Measurements from ENCODE around the gene DEPDC4. TPM values are rescaled to one million over a fixed set of nuclear protein-coding genes. Genes with fewer than 3 reads are reported as not detected.
"Not testable (repeated sequence)": the region's sequence is repeated elsewhere in the genome, so short reads cannot be mapped to it uniquely, and the experiment has no call there.

The DEPDC4 gene
- total and polyA plus RNA-seq, 2 experiments from 2014 or later = 1.5 TPM; not detected in 1

DNA sequence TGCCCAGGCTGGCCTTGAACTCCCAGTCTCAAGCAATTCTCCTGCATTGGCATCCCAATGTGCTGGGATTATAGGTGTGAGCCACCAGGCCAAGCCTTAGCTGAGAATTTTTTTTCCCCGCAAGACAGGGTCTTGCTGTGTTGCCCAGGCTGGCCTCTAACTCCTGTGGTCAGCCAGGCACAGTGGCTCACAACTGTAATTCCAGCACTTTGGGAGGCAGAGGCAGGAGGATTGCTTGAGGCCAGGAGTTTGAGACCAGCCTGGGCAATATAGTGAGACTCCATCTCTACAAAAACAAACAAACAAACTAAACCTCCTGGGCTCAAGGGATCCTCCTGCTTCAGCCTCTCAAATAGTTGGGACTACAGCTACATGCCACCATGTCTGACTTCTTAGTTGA, 27.3 kb downstream of the DEPDC4 start:
- no peak overlapping the region for H3K9ac ChIP-seq
- no peaks in the 10 kb centered on the region for H3K9me3 ChIP-seq (ENCODE audit: low read depth)
- H3K36me3 ChIP-seq (ENCODE audit: low read depth) = no peaks in the 10 kb centered on the region
- H3K79me2 ChIP-seq (ENCODE audit: insufficient read depth) = no peaks in the 10 kb centered on the region
- no peak for TF ChIP-seq EZH2phosphoT487 (IDR thresholded peaks at IDR 0.05; ENCODE audit: insufficient read depth, low read depth)
- TF ChIP-seq EZH2 (IDR thresholded peaks at IDR 0.05; ENCODE audit: insufficient read depth, poor library complexity, severe bottlenecking) = no peak
- no peak overlapping the region for H2AFZ ChIP-seq
- no peaks in the 10 kb centered on the region for H3F3A ChIP-seq (ENCODE audit: insufficient read depth)
- no peaks in the 10 kb centered on the region for H3K27me3 ChIP-seq (replicated peaks; ENCODE audit: insufficient read depth)
- no peaks in the 10 kb centered on the region for H3K9me2 ChIP-seq (ENCODE audit: insufficient read depth)
- 92 to 94% methylated on average over 1 of the region's 1 CpG for WGBS, 2 experiments (ENCODE audit: low coverage in 1 of 2, low lambda C conversion rate in 2 of 2, missing lambda C conversion rate in 2 of 2)
- no peak overlapping the region for H3K4me2 ChIP-seq (ENCODE audit: unreplicated experiment)
- DNase-seq = no peak
- H4K20me1 ChIP-seq (ENCODE audit: insufficient read depth) = no peaks in the 10 kb centered on the region
- in situ Hi-C loops (cut with MboI) = no loop called here
- peaks cover under 1% of the 10 kb centered on the region; the same call in 1 of the 2 replicates for H3K4me1 ChIP-seq (ENCODE audit: insufficient read depth)
- H3K27ac ChIP-seq = no peak overlapping the region
- no peak overlapping the region for H3K4me3 ChIP-seq

DNA sequence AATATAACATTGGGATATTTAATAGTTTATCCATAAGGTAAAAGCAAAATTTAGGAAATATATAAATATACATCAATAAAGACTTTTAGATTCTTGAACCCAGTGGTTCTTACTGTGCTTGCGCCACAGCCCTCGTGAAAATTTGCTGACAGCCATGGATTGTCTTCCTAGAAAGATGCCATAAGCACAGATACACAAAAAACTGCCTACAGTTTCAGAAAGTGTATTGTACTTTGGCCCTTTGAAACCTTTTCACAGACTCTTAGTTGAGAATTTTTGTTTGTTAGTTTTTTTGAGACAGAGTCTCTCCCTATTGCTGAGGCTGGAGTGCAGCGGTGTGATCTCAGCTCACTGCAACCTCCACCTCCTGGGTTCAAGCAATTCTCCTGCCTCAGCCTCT, 28.1 kb downstream of the DEPDC4 start:
- no peaks in the 10 kb centered on the region for H3K36me3 ChIP-seq (ENCODE audit: low read depth)
- no peaks in the 10 kb centered on the region for H3K9me2 ChIP-seq (ENCODE audit: insufficient read depth)
- in situ Hi-C loops (cut with MboI) = no loop called here
- no peaks in the 10 kb centered on the region for H3K9me3 ChIP-seq (ENCODE audit: low read depth)
- H3F3A ChIP-seq (ENCODE audit: insufficient read depth) = no peaks in the 10 kb centered on the region
- no peak overlapping the region for H3K4me2 ChIP-seq (ENCODE audit: unreplicated experiment)
- no peak overlapping the region for H3K4me3 ChIP-seq
- no peak overlapping the region for H2AFZ ChIP-seq
- H3K4me1 ChIP-seq (ENCODE audit: insufficient read depth) = peaks cover 6% of the 10 kb centered on the region
- no peaks in the 10 kb centered on the region for H4K20me1 ChIP-seq (ENCODE audit: insufficient read depth)
- no peak for DNase-seq
- 94 to 98% methylated on average over 3 of the region's 3 CpGs for WGBS, 2 experiments (ENCODE audit: low coverage in 1 of 2, low lambda C conversion rate in 2 of 2, missing lambda C conversion rate in 2 of 2)
- no peaks in the 10 kb centered on the region for H3K27me3 ChIP-seq (replicated peaks; ENCODE audit: insufficient read depth)
- TF ChIP-seq EZH2 (IDR thresholded peaks at IDR 0.05; ENCODE audit: insufficient read depth, poor library complexity, severe bottlenecking) = no peak
- no peaks in the 10 kb centered on the region for H3K79me2 ChIP-seq (ENCODE audit: insufficient read depth)
- no peak overlapping the region for H3K9ac ChIP-seq
- no peak overlapping the region for H3K27ac ChIP-seq

DNA sequence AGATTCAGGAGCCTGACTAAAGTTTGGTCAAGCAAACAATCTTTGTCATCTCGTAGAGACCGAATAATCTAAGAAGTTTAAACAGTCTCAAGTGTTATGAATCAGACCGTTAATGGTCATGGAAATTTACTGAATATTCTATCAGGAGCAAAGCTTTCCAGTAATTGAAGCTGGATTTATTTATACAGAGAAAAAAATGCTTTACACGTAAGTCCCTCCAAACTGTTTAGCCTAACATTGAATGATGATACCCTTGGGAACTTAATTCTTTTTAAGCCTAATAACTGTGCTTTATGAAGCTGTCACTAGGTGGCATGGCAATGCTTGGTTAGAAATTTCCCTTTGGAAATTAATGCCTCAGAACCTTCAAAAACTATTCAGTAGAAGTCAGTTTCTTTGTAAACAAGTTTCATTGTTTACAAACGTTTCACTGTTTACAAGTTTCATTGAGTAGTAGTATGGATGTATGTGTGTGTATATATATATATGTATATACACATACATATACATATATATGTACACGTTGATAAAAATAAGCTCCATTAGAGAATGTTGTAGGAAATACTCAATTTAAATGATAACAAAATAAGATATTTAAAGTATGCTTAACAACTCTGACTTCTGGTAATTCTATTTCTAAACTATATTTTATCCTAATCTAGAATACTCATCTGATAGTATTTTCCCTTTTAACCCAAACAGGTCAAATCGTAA, 32.1 kb downstream of the DEPDC4 start:
- peak overlapping the region; percentile 80 for H2AFZ ChIP-seq
- H3K27me3 ChIP-seq (replicated peaks; ENCODE audit: insufficient read depth) = no peaks in the 10 kb centered on the region
- H3K79me2 ChIP-seq (ENCODE audit: insufficient read depth) = no peaks in the 10 kb centered on the region
- peak overlapping the region; percentile 85 for H3K4me2 ChIP-seq (ENCODE audit: unreplicated experiment)
- peak overlapping the region; percentile 45 for H3K27ac ChIP-seq
- TF ChIP-seq EZH2phosphoT487 (IDR thresholded peaks at IDR 0.05; ENCODE audit: insufficient read depth, low read depth) (no peak), EZH2 (IDR thresholded peaks at IDR 0.05; ENCODE audit: insufficient read depth, poor library complexity, severe bottlenecking) (no peak)
- no peaks in the 10 kb centered on the region for H3K9me3 ChIP-seq (ENCODE audit: low read depth)
- peak; percentile 76 for DNase-seq
- in situ Hi-C loops (cut with MboI) = no loop called here
- no peaks in the 10 kb centered on the region for H3K9me2 ChIP-seq (ENCODE audit: insufficient read depth)
- peak overlapping the region; percentile 65 for H3K4me3 ChIP-seq
- H3K4me1 ChIP-seq (ENCODE audit: insufficient read depth) = peaks cover 6% of the 10 kb centered on the region
- WGBS, 2 experiments (ENCODE audit: low coverage in 1 of 2, low lambda C conversion rate in 2 of 2, missing lambda C conversion rate in 2 of 2) = 14 to 16% methylated on average over 7 of the region's 7 CpGs
- peak overlapping the region; percentile 51 for H3K9ac ChIP-seq
- H3F3A ChIP-seq (ENCODE audit: insufficient read depth) = no peaks in the 10 kb centered on the region
- no peaks in the 10 kb centered on the region for H3K36me3 ChIP-seq (ENCODE audit: low read depth)
- no peaks in the 10 kb centered on the region for H4K20me1 ChIP-seq (ENCODE audit: insufficient read depth)

DNA sequence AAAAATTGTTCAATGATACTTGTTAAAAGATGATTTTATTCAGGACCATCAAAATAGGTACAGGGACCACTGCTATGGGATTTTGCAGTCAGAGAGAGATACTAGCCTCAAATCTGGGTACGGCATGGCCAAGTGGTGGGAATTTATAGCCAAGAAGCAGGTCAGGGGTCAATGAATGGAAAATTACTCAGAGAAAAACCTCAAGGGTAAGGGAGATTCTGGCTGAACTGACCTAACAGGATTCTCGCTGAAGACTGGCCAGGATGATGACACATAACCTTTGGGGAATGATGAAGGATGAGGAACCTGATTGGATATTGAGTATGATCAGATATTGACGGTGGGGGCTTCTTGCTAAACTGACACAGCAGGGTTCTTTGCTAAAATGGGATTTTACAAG, 32.7 kb downstream of the DEPDC4 start:
- no peak for TF ChIP-seq EZH2phosphoT487 (IDR thresholded peaks at IDR 0.05; ENCODE audit: insufficient read depth, low read depth)
- no peak for TF ChIP-seq EZH2 (IDR thresholded peaks at IDR 0.05; ENCODE audit: insufficient read depth, poor library complexity, severe bottlenecking)
- in situ Hi-C loops (cut with MboI) = no loop called here
- H4K20me1 ChIP-seq (ENCODE audit: insufficient read depth) = no peaks in the 10 kb centered on the region
- peak overlapping the region; percentile 65 for H3K4me3 ChIP-seq
- DNase-seq = peak; percentile 79
- H3K79me2 ChIP-seq (ENCODE audit: insufficient read depth) = no peaks in the 10 kb centered on the region
- H3K27me3 ChIP-seq (replicated peaks; ENCODE audit: insufficient read depth) = no peaks in the 10 kb centered on the region
- H3K4me2 ChIP-seq (ENCODE audit: unreplicated experiment) = peak overlapping the region; percentile 85
- peak overlapping the region; percentile 45 for H3K27ac ChIP-seq
- H3K36me3 ChIP-seq (ENCODE audit: low read depth) = no peaks in the 10 kb centered on the region
- WGBS, 2 experiments (ENCODE audit: low coverage in 1 of 2, low lambda C conversion rate in 2 of 2, missing lambda C conversion rate in 2 of 2) = 1 to 5% methylated on average over 3 of the region's 3 CpGs
- peak overlapping the region; percentile 51 for H3K9ac ChIP-seq
- peaks cover 6% of the 10 kb centered on the region for H3K4me1 ChIP-seq (ENCODE audit: insufficient read depth)
- no peaks in the 10 kb centered on the region for H3K9me2 ChIP-seq (ENCODE audit: insufficient read depth)
- no peaks in the 10 kb centered on the region for H3K9me3 ChIP-seq (ENCODE audit: low read depth)
- H3F3A ChIP-seq (ENCODE audit: insufficient read depth) = no peaks in the 10 kb centered on the region
- H2AFZ ChIP-seq = peak overlapping the region; percentile 80

DNA sequence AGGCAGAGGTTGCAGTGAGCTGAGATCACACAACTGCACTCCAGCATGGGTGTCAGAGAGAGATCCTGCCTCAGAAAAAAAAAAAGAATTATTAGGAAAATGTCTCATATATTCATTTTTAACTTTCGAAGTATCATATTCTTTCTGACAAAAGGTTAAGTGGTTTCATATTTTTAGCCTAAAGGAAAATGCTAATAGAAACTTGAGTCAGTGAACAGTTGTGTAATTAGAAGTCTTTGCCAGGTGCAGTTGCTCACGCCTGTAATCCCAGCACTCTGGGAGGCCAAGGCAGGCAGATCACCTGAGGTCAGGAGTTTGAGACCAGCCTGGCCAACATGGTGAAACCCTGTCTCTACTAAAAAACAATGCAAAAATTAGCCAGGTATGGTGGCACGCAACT, 35.0 kb downstream of the DEPDC4 start:
- in situ Hi-C loops (cut with MboI); H3K4me1 ChIP-seq (ENCODE audit: insufficient read depth); H3K27me3 ChIP-seq (replicated peaks; ENCODE audit: insufficient read depth); H3K79me2 ChIP-seq (ENCODE audit: insufficient read depth); H2AFZ ChIP-seq; H3K4me2 ChIP-seq (ENCODE audit: unreplicated experiment); H3F3A ChIP-seq (ENCODE audit: insufficient read depth); H3K36me3 ChIP-seq (ENCODE audit: low read depth); H3K27ac ChIP-seq; H3K9ac ChIP-seq; H3K4me3 ChIP-seq; H3K9me3 ChIP-seq (ENCODE audit: low read depth); DNase-seq; H4K20me1 ChIP-seq (ENCODE audit: insufficient read depth); H3K9me2 ChIP-seq (ENCODE audit: insufficient read depth): not testable (repeated sequence)
- 90 to 96% methylated on average over 3 of the region's 3 CpGs for WGBS, 2 experiments (ENCODE audit: low coverage in 1 of 2, low lambda C conversion rate in 2 of 2, missing lambda C conversion rate in 2 of 2)

Data from GM23248 (cell line).